Uterus (tissue), 4 donors: ENCODE data around the gene DDIT3. TPM values are rescaled to one million over a fixed set of nuclear protein-coding genes. Genes with fewer than 3 reads are reported as not detected.

Experiments
- DNase-seq, 2 donors: peaks; one replicate each; pipeline ENCODE4 v3.0.0-alpha.2; 2019 to 2020
- H3K27ac ChIP-seq, 2 donors: fragments of 200-600 bp; sonication (generic); 1 replicate in 1 of 2; 2 replicates in 1 of 2; pipeline ENCODE4 v1.5.1; 2016 to 2018
- H3K27me3 ChIP-seq, 2 donors: fragments of 200-600 bp; sonication (generic); one replicate each; pipeline ENCODE4 v1.5.1; 2018 to 2019; ENCODE audit warnings: control low read depth in 1 of 2
- H3K36me3 ChIP-seq, 2 donors: fragments of 200-600 bp; sonication (generic); one replicate each; pipeline ENCODE4 v1.5.1; 2019; ENCODE audit warnings: control low read depth in 1 of 2
- H3K4me1 ChIP-seq, 2 donors: fragments of 200-600 bp; sonication (generic); one replicate each; pipeline ENCODE4 v1.5.1; 2018 to 2019; ENCODE audit warnings: control low read depth in 1 of 2
- H3K4me3 ChIP-seq, 2 donors: fragments of 200-600 bp; sonication (generic); 1 replicate in 1 of 2; 2 replicates in 1 of 2; pipeline ENCODE4 v1.5.1; 2018 to 2019; ENCODE audit warnings: mild to moderate bottlenecking in 1 of 2
- H3K9me3 ChIP-seq, 2 donors: fragments of 200-600 bp; sonication (generic); one replicate each; pipeline ENCODE4 v1.5.1; 2019; ENCODE audit warnings: control low read depth in 1 of 2
- CTCF ChIP-seq, 4 experiments: fragments of 200-600 bp in 2 of 4; fragments of 450-650 bp in 2 of 4; sonication (generic) in 2 of 4; IDR thresholded peaks; one replicate each; pipeline ENCODE4 v1.5.1; 2016 to 2019; ENCODE audit warnings: antibody characterized with exemption in 4 of 4, mild to moderate bottlenecking in 2 of 4, moderate library complexity in 1 of 4
- POLR2A ChIP-seq, 2 donors: fragments of 450-650 bp; IDR thresholded peaks; one replicate each; pipeline ENCODE4 v1.6.1; 2016; ENCODE audit warnings: antibody characterized with exemption in 2 of 2, mild to moderate bottlenecking in 1 of 2, moderate library complexity in 1 of 2
- intact Hi-C: fragments of 100-400 bp; cut with DNase I; formaldehyde crosslinking; loops from one replicate; pipeline ENCODE4 v1.15.1; 2023; ENCODE audit warnings: low total_unique reads
- total RNA-seq, 4 donors: library from RNA; depleted of rRNA in 3 of 4; stranded (reverse); fragments of >200 nt in 3 of 4; gene quantifications; one replicate each; pipeline versions ENCODE4 v1.1.0 to v1.2.4, GENCODE V29; 2014 to 2023
- donor health status: DM: yes; HTN: yes; CAD: no.

Gene DDIT3
- total RNA-seq, 4 donors from 2014 or later = 2.3 to 28.2 (median 9.8) TPM

DNA sequence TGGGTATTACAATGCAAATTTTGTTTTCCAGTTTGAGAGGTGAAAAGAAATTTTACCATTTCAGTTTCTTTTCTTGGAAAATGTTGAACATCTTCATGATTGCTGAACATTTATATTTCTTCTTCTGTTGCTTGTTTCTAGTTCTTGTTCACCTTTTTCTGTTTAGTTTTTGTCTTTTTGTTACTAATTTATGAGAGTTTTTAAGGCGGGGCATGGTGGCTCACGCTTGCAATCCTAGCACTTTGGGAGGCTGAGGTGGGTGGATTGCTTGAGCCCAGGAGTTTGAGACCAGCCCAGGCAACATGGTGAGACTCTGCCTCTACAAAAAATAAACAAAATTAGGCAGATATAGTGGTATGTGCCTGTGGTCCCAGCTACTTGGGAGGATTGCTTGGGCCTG, 40.2 kb upstream of the DDIT3 start:
- Histone ChIP-seq H3K36me3 (no peaks in the 10 kb centered on the region), H3K27me3 (no peaks in the 10 kb centered on the region), H3K27ac (no peak overlapping the region), H3K4me1 (no peaks in the 10 kb centered on the region), H3K4me3 (no peak overlapping the region), H3K9me3 (no peaks in the 10 kb centered on the region)
- no peak for DNase-seq
- TF ChIP-seq CTCF (IDR thresholded peaks at IDR 0.05) (no peak), POLR2A (IDR thresholded peaks at IDR 0.05) (no peak)
- intact Hi-C loops = no loop called here

DNA sequence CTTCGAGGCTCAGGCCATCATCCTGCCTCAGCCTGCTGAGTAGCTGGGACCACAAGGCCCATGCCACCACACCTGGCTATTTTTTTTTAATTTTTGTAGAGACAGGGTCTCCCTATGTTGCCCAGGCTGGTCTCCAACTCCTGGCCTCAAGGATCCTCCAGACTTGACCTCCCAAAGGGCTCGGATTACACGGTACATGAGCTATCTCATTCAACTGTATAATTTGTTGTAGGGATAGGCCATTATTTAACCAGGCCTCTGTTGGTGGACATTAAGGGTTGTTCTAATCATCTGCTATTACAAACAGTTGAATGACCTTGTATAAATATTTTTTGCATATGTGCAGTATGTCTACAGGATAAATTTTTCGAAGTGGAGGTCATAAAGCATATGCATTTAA, 38.5 kb upstream of the DDIT3 start:
- intact Hi-C loops = no loop called here

DNA sequence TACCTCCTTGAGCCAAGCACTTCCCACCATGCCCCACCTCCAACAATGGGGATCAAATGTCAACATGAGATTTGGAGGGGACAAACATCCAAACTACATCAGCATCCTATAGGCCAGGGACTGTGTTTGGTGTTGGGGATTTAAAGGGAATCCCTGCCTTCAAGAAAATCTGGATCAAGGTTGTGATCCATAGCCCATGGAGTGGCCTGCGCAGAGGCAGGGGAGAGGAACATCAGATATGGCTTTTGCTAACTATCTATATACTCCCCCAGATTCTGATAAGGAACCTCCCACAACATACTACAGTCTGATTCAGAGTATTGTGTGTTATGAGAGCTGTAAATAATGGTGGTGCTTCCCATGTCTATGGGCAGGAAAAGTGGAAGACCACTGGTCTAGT, 34.6 kb upstream of the DDIT3 start:
- no peaks in the 10 kb centered on the region for H3K27me3 ChIP-seq
- intact Hi-C loops = no loop called here

More for the DNA sequence above, 38.5 kb upstream of the DDIT3 start:
- Histone ChIP-seq H3K4me1 (no peaks in the 10 kb centered on the region), H3K4me3 (no peak overlapping the region), H3K9me3 (no peaks in the 10 kb centered on the region), H3K27ac (no peak overlapping the region), H3K36me3 (no peaks in the 10 kb centered on the region), H3K27me3 (no peaks in the 10 kb centered on the region)
- DNase-seq = no peak
- TF ChIP-seq CTCF (IDR thresholded peaks at IDR 0.05) (no peak), POLR2A (IDR thresholded peaks at IDR 0.05) (no peak)

GRCh38 chr12:57554453-57554852, 34.1 kb upstream of the DDIT3 start:
- TF ChIP-seq CTCF (IDR thresholded peaks at IDR 0.05) (no peak), POLR2A (IDR thresholded peaks at IDR 0.05) (no peak)
- Histone ChIP-seq H3K4me3 (no peak overlapping the region), H3K27me3 (no peaks in the 10 kb centered on the region), H3K36me3 (no peaks in the 10 kb centered on the region), H3K9me3 (no peaks in the 10 kb centered on the region), H3K4me1 (no peaks in the 10 kb centered on the region), H3K27ac (no peak overlapping the region)
- intact Hi-C loops = no loop called here
- DNase-seq = no peak

More for the DNA sequence above, 34.6 kb upstream of the DDIT3 start:
- no peak for TF ChIP-seq CTCF (IDR thresholded peaks at IDR 0.05)
- no peak for TF ChIP-seq POLR2A (IDR thresholded peaks at IDR 0.05)
- Histone ChIP-seq H3K36me3 (no peaks in the 10 kb centered on the region), H3K4me3 (no peak overlapping the region), H3K9me3 (no peaks in the 10 kb centered on the region), H3K4me1 (no peaks in the 10 kb centered on the region), H3K27ac (no peak overlapping the region)
- no peak for DNase-seq

DNA sequence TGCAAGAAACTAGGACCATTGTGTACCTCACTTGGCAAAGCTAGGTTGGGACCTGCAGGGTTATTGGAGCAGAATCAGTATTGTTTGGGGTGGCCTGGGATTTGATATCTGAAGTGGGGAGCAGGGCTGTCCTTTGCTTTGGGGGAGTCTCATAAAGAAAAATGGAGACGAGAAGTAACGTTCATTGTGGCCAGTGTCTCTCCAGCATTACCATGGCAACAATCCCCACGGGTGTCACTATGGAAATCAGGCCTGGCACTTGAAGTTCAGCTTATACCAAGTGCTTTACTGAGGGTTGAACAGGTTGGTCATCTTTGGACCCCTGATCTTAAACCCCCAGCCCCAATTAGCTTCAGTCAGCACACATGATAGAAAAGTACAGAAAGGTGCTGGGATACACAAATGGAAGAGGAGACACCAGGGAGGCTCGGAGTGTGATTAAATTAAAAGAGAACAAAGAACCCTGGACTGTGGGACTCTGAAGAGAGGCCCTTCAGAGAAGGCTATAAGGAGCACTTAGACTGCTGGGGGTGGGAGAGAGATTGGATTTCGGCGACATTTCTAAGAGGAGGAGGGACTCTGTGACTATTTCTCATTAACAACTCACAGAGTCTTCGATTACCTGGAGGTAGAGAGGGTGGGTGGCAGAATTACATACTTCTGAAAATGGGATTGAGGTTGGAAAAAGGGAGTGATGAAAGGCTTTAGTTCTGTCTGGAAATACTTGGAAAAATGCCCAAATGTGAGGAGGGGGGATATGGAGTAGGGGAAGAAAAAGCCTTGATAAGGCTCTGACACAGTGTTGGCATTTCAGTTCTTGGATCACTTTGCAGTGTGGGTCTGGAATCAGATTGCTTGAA, 33.3 kb upstream of the DDIT3 start:
- DNase-seq = no peak
- intact Hi-C loops = no loop called here
- Histone ChIP-seq H3K36me3 (no peaks in the 10 kb centered on the region), H3K9me3 (no peaks in the 10 kb centered on the region), H3K27ac (no peak overlapping the region), H3K4me1 (no peaks in the 10 kb centered on the region), H3K4me3 (no peak overlapping the region), H3K27me3 (no peaks in the 10 kb centered on the region)
- no peak for TF ChIP-seq CTCF (IDR thresholded peaks at IDR 0.05)
- no peak for TF ChIP-seq POLR2A (IDR thresholded peaks at IDR 0.05)
